Activated CD4-positive, alpha-beta T cell treated with anti-CD3 and anti-CD28 coated beads for 36 hours (primary cell): ENCODE results near the gene TMEM239. TPM values are rescaled to one million over a fixed set of nuclear protein-coding genes. Genes with fewer than 3 reads are reported as not detected.
"Not testable (repeated sequence)": the region's sequence is repeated elsewhere in the genome, so short reads cannot be mapped to it uniquely, and the experiment has no call there.

Source experiments
- ATAC-seq: fragments of 200-7000 bp; cut with Tn5 transposase; one replicate; pipeline ENCODE4 v1.10.0; 2021; ENCODE audit warnings: mild to moderate bottlenecking, moderate library complexity
- CTCF ChIA-PET: fragments of 350-600 bp; sonication (Branson Sonifier 250); formaldehyde crosslinking; loops from one replicate; lab custom pipeline; 2021; ENCODE audit warnings: antibody characterized with exemption; lab: Charles Lee
- POLR2A ChIA-PET: fragments of 350-600 bp; sonication (Branson Sonifier 250); formaldehyde crosslinking; loops from one replicate; lab custom pipeline; 2021; ENCODE audit warnings: antibody characterized with exemption, inconsistent platforms; lab: Charles Lee
- DNase-seq: peaks from one replicate; pipeline ENCODE4 v3.0.0-alpha.2; 2020
- H3K27ac Mint-ChIP-seq: one replicate; pipeline ENCODE4 v1.8.0; 2021; ENCODE audit warnings: mixed read lengths
- H3K27me3 Mint-ChIP-seq: one replicate; pipeline ENCODE4 v1.8.0; 2021; ENCODE audit warnings: mixed read lengths
- H3K36me3 Mint-ChIP-seq: one replicate; pipeline ENCODE4 v1.8.0; 2021; ENCODE audit warnings: low read depth, mixed read lengths
- H3K4me1 Mint-ChIP-seq: one replicate; pipeline ENCODE4 v1.8.0; 2021; ENCODE audit warnings: mixed read lengths
- H3K4me3 Mint-ChIP-seq: one replicate; pipeline ENCODE4 v1.8.0; 2021; ENCODE audit warnings: mild to moderate bottlenecking, moderate library complexity, mixed read lengths
- H3K9me3 Mint-ChIP-seq: one replicate; pipeline ENCODE4 v1.8.0; 2021; ENCODE audit warnings: low read depth, mixed read lengths
- intact Hi-C, 2 experiments: fragments of 100-400 bp; cut with DNase I in 1 of 2; cut with micrococcal nuclease in 1 of 2; formaldehyde crosslinking; loops; one replicate each; pipeline versions ENCODE4 v1.14.2 to v1.15.1; 2022 to 2024; cut with DNase I, micrococcal nuclease
- total RNA-seq, 2 experiments: library from RNA; stranded (reverse); gene quantifications; one replicate each; pipeline ENCODE4 v1.2.3, GENCODE V29; 2021

TMEM239 gene
- total RNA-seq, 2 experiments from 2014 or later = not detected

DNA sequence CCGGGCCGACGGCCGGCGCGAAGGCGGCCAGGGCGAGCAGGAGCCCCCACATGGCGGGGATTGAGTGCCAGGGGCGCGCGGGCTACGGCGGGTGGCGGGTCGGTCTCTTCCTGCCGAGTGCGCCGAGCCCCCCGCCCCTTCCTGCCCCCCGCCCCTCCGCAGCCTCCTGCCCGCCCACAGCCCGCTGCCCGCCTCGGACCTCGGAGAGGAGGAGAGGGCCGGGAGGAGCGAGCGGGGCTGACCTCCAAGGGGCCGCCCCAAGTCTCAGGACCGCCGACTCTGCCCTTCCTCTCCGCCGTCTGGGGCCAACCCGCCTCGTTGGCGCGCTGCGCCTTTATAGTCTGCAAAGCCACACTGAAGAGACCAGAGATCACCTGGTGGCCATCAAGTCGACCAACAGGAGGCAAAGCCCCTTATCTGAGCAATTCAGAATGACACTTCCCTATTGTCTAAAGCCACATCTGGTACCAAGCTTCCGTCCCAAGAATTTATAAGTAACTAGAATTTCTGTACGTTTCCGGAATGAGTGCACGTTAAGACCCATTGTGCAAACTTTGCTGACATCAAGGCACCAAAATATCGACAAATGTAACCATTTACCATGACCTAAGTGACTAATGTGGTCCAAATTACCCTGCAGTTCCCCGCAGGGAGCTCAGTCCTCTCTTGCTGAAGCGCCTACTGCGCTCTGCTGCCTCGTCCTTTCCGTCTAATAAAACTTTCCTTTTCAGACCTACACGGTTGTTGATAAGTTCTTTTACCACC is 15.5 kb upstream of the TMEM239 start, which contains the start of gene CPXM1:
Gene CPXM1, minus strand, starts transcription at position 107 of the 765 bp plus-strand sequence. Its CDS starts 55 bp downstream, at position 52.
- peak; percentile 42 for ATAC-seq
- peak within 1 kb of the TSS; percentile 86 for H3K4me3 Mint-ChIP-seq
- H3K36me3 Mint-ChIP-seq = peaks cover 4% of the 10 kb centered on the region
- ChIA-PET CTCF (interaction anchor here (1.0 to 1.6 kb wide), 2 partner anchors 9 to 21 kb away, joined by 3 to 6 read pairs; no protein-coding TSS in a partner anchor), POLR2A (interaction anchor here (0.6 kb wide), 1 partner anchor 112 kb away, joined by 3 read pairs; no protein-coding TSS in a partner anchor)
- peak; percentile 44 for DNase-seq
- H3K27ac Mint-ChIP-seq = peak within 1 kb of the TSS; percentile 89
- no peaks in the 10 kb centered on the region for H3K9me3 Mint-ChIP-seq
- intact Hi-C loops = no loop called here
- H3K27me3 Mint-ChIP-seq = peaks cover 57% of the 10 kb centered on the region
- H3K4me1 Mint-ChIP-seq = peaks cover 22% of the 10 kb centered on the region

DNA sequence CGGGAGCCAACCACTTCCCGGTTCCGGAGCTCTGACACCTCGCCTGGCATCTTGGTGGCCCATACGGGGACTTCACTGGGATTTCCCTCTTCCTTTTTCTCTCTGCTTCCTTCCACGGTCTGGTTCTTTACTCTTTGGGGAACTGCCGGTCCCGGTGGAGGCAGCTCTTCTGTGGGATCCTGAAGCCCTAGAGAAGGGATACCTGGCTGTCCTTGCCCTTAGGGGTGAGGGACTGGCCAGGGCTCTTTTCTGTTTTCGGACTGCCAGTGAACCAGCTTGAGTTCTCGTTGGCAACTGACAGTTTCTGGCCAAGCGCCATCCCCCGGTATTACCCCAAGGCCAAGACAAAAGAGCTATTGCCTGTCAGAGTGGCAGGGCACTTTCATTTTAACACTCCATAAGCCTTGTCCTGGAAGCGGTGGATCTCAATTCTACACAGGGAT is 14.9 kb upstream of the TMEM239 start:
- H3K36me3 Mint-ChIP-seq = peaks cover 4% of the 10 kb centered on the region
- intact Hi-C loops = no loop called here
- DNase-seq (no peak), ATAC-seq (no peak)
- H3K4me3 Mint-ChIP-seq = peak overlapping the region; percentile 67
- H3K27me3 Mint-ChIP-seq = peaks cover 60% of the 10 kb centered on the region
- H3K4me1 Mint-ChIP-seq = peaks cover 22% of the 10 kb centered on the region
- H3K9me3 Mint-ChIP-seq = no peaks in the 10 kb centered on the region
- CTCF ChIA-PET = interaction anchor here (1.0 to 1.6 kb wide), 2 partner anchors 9 to 20 kb away, joined by 3 to 6 read pairs; no protein-coding TSS in a partner anchor
- POLR2A ChIA-PET = interaction anchor here (0.6 kb wide), 2 partner anchors 112 to 247 kb away, joined by 3 read pairs; no protein-coding TSS in a partner anchor
- H3K27ac Mint-ChIP-seq = peak overlapping the region; percentile 45

DNA sequence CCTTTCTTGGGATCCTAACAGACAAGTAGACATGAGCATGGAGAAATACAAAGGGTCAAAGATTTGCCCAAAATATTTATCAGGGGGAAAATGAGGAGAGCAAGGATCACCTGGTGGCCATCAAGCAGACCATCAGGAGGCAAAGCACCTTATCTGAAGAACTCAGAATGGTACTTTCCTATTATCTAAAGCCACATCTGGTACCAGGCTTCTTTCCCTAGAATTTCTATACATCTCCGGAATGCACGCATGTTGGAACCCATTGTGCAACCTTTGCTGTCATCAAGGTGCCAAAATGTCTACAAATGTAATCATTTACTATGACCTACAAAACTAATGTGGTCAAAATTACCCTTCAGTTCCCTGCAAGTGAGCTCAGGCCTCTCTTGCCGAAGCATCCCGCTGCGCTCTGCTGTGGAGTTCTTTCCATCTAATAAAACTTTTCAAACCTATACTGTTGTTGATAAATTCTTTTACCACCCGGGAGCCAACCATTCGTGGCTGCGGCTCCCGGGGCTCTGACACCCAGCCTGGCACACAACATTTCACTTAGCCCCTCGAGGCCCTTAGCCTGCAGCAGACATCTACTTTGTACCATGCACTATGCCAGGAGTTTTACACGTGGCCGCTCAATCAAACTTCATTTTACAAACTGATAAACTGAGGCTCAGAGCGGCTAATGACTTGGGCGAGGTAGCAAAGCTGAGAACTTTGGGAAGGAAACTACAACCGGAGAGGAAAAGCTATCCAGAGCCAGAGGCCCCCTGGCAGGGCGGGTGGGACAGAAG is 11.9 kb upstream of the TMEM239 start:
- Mint-ChIP-seq H3K27ac (no peak overlapping the region), H3K4me3 (no peak overlapping the region), H3K4me1 (peaks cover 18% of the 10 kb centered on the region), H3K9me3 (no peaks in the 10 kb centered on the region), H3K36me3 (peaks cover 4% of the 10 kb centered on the region), H3K27me3 (peaks cover 64% of the 10 kb centered on the region)
- CTCF ChIA-PET = no interaction called here
- ATAC-seq = no peak
- DNase-seq = no peak
- POLR2A ChIA-PET = no interaction called here
- intact Hi-C loops = no loop called here

DNA sequence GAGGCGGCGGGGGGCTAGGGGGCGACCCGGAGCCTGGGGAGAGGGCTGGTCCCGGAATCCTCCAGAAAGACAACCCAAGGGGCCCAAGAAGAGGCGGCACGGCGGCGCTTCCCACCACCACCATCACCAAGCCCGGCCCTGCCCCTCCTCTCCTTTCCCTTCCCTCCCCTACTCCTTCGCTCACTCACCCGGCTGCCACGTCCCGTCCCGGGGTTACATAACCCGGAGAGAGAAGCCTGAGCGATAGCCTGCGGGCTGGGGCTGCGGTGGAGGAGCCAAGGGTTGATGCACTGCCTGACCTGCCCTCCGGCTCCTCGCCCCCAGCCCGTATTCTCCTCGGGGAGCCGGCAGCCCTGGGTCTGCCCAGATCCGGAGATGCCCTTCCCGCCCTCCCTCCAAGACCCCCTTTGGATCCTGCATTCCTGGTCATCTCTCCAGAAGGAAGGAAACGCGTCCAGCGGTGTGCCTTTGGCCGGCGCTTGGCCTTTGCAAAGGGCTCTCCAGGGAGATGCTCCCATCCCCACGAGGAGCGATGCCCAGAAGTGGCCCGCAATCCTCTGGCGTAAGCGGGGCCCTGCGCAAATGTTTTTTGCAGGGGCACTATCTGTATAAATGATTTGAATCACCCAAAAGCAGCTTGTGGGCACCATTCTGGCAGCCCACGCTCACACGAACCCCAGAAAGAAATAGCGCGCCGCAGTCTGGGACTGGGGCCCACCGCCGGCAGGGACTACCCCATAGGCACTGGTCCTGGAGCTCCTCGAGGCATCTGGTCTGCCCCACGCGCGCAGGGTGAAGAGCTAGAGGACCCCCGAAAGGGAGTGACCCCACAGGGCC is 11.1 kb upstream of the TMEM239 start:
- Mint-ChIP-seq H3K27ac (no peak overlapping the region), H3K9me3 (no peaks in the 10 kb centered on the region), H3K27me3 (peaks cover 56% of the 10 kb centered on the region), H3K4me1 (peaks cover 10% of the 10 kb centered on the region), H3K4me3 (no peak overlapping the region), H3K36me3 (peaks cover under 1% of the 10 kb centered on the region)
- CTCF ChIA-PET = interaction anchor here (0.8 kb wide), 1 partner anchor 37 kb away, joined by 3 read pairs; no protein-coding TSS in a partner anchor
- ATAC-seq = no peak
- DNase-seq = no peak
- intact Hi-C loops = no loop called here
- POLR2A ChIA-PET = no interaction called here

DNA sequence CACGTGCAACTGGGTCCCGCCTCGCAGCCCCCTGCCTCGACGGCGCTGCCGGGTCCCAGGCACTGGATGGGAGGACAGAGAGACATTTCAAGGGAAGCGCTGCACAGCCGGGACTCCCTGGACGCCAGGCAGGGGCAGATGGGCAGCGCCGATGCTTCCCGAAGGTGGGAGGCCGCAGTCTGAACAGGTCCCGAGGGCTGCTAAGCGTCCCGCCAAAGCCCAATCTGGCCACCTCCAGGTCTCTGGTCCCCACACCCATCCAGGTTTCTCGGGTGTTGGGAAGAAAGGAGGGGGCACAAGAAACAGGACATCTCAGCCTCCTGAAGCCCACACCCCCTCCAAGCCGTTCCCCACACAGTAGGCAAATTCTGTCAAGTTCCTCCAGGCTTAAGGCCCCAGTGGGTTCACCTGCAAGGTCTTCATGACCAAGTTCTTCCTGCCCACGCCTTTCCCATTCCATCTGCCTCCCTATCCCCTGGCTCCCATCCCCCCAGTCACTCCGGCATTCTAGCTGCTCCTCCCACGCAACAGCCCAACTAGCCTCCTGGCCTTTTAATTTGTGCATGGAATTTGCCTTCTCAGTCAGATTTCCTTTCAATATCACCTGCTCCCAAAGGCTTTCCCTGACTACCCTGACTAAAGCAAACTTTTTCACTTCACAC is 10.3 kb upstream of the TMEM239 start:
- DNase-seq (no peak), ATAC-seq (no peak)
- H3K4me1 Mint-ChIP-seq = peaks cover 7% of the 10 kb centered on the region
- no peaks in the 10 kb centered on the region for H3K36me3 Mint-ChIP-seq
- peaks cover 56% of the 10 kb centered on the region for H3K27me3 Mint-ChIP-seq
- no peak overlapping the region for H3K4me3 Mint-ChIP-seq
- POLR2A ChIA-PET = no interaction called here
- H3K9me3 Mint-ChIP-seq = no peaks in the 10 kb centered on the region
- no peak overlapping the region for H3K27ac Mint-ChIP-seq
- CTCF ChIA-PET = interaction anchor here (0.8 kb wide), 1 partner anchor 38 kb away, joined by 3 read pairs; no protein-coding TSS in a partner anchor
- intact Hi-C loops = no loop called here

DNA sequence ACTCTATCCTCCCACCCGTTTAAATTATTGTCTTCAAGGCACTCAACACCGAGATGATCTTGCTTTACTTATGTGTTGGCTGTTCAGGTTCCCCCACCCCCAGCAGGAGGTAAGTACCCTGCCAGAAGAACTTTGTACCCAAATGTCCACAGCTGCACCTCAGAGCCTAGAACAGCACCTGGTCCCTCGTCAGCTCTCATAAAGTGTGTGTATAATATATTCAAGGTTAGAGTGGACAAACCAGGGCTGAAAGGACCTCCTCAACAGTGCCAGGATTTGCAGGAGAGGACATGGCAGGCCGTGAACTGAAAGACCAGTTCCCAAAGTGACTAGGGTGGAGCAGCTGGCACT is 9.8 kb upstream of the TMEM239 start:
- POLR2A ChIA-PET = no interaction called here
- Mint-ChIP-seq H3K36me3 (no peaks in the 10 kb centered on the region), H3K4me1 (peaks cover 2% of the 10 kb centered on the region), H3K9me3 (no peaks in the 10 kb centered on the region), H3K27ac (no peak overlapping the region), H3K4me3 (no peak overlapping the region), H3K27me3 (peaks cover 56% of the 10 kb centered on the region)
- ATAC-seq (no peak), DNase-seq (no peak)
- intact Hi-C loops = no loop called here
- CTCF ChIA-PET = no interaction called here

DNA sequence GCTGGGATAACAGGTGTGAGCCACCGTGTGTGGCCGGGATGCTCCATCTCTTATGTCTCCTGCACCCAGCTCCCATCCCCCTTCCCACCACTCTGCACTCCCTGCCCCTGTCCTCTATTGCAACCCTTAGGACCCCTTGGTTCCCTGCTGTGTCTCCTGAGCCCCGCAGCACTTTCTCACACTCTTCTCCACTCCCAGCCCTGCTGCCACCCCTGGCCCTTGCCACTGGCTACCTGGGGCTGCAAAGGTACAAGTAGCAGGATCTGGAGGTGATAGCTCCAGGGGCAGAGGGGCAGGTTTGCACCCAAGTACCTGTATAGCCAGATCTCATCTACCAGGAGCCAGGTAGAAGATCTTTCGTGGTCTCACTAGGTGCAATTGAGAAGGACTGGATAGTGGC is 9.1 kb upstream of the TMEM239 start:
- no peak for ATAC-seq

DNA sequence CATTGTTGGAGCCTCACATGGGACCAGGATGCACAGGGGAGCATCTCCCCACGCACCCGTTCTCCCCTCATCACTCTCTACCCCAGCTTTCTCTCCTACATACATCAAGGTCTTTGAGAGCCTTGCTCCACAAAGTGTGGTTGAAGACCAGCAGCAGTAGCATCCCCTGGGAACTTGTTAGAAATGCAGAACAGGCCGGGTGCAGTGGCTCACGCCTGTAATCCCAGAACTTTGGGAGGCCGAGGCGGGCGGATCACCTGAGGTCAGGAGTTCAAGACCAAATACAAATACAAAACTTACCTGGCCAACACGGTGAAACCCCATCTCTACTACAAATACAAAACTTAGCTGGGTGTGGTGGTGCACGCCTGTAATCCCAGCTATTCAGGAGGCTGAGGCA is 8.2 kb upstream of the TMEM239 start:
- intact Hi-C loops, POLR2A ChIA-PET, ATAC-seq, H3K4me3 Mint-ChIP-seq, H3K9me3 Mint-ChIP-seq, DNase-seq, H3K4me1 Mint-ChIP-seq, H3K36me3 Mint-ChIP-seq, H3K27ac Mint-ChIP-seq: not testable (repeated sequence)
- peaks cover 55% of the 10 kb centered on the region for H3K27me3 Mint-ChIP-seq
- CTCF ChIA-PET = interaction anchor here (0.5 to 0.7 kb wide), 2 partner anchors 289 to 295 kb away, joined by 3 read pairs; no protein-coding TSS in a partner anchor

More for the DNA sequence above, 9.1 kb upstream of the TMEM239 start:
- H3K27me3 Mint-ChIP-seq = peaks cover 56% of the 10 kb centered on the region
- intact Hi-C loops = no loop called here
- H3K4me1 Mint-ChIP-seq = no peaks in the 10 kb centered on the region
- H3K27ac Mint-ChIP-seq = no peak overlapping the region
- DNase-seq = no peak
- no peaks in the 10 kb centered on the region for H3K36me3 Mint-ChIP-seq
- ChIA-PET POLR2A (no interaction called here), CTCF (no interaction called here)
- H3K9me3 Mint-ChIP-seq = no peaks in the 10 kb centered on the region
- no peak overlapping the region for H3K4me3 Mint-ChIP-seq

DNA sequence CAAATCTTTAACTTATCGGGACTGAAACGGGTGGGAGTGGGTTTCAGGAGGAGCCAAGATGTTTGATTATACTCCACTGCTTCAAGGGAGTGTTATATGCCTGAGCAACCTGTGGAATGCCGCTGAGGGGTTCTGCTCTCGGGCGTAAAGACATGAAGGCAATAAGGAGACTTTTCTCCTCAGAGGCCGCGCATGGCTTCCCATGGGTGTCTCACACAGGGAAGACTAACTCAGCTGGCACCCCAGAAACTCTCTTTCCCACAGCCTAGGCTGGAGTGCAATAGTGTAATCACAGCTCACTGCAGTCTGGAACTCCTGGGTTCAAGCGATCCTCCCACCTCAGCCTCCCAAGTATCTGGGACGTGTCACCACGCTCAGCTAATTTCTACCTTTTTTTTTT is 6.5 kb upstream of the TMEM239 start:
- CTCF ChIA-PET = no interaction called here
- Mint-ChIP-seq H3K9me3 (peaks cover 2% of the 10 kb centered on the region), H3K27ac (no peak overlapping the region), H3K4me3 (no peak overlapping the region), H3K27me3 (peaks cover 47% of the 10 kb centered on the region), H3K36me3 (no peaks in the 10 kb centered on the region), H3K4me1 (no peaks in the 10 kb centered on the region)
- POLR2A ChIA-PET = no interaction called here
- no peak for ATAC-seq
- DNase-seq = no peak
- intact Hi-C loops = no loop called here

DNA sequence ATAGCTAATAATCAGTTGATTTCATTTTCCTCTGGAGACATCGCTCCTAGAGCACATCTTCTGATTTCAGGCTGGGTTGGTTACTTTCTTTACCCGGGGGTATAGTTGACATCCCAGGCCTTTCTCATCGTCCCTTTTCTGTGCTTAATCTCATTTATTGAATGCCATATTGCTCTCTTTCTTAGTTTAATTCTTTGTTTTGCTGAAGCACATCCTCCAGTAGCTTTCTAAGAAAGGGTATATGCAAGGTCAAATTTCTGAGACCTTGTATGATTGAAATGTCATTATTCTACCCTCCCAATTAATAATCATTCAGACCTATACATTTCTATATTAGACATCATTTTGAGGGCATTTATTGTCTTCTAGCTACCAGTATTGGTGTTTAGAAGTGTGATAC is 4.0 kb upstream of the TMEM239 start:
- Mint-ChIP-seq H3K27ac (no peak overlapping the region), H3K4me1 (no peaks in the 10 kb centered on the region), H3K27me3 (peaks cover 33% of the 10 kb centered on the region), H3K4me3 (no peak overlapping the region), H3K36me3 (no peaks in the 10 kb centered on the region), H3K9me3 (peaks cover 2% of the 10 kb centered on the region)
- no peak for DNase-seq
- no peak for ATAC-seq
- POLR2A ChIA-PET = no interaction called here
- CTCF ChIA-PET = interaction anchor here (0.6 to 1.0 kb wide), 3 partner anchors 70 to 709 kb away, joined by 3 to 4 read pairs (median 3); no protein-coding TSS in a partner anchor
- intact Hi-C loops = no loop called here
